HG03045 (cell line): ENCODE data around the gene USP35.

Experiments
- ATAC-seq: cut with Tn5 transposase; IDR thresholded peaks from one replicate; pipeline ENCODE4 v1.9.1; 2021; ENCODE audit warnings: mild to moderate bottlenecking, moderate library complexity; ENCODE audit not compliant: unreplicated experiment

Gene USP35

DNA sequence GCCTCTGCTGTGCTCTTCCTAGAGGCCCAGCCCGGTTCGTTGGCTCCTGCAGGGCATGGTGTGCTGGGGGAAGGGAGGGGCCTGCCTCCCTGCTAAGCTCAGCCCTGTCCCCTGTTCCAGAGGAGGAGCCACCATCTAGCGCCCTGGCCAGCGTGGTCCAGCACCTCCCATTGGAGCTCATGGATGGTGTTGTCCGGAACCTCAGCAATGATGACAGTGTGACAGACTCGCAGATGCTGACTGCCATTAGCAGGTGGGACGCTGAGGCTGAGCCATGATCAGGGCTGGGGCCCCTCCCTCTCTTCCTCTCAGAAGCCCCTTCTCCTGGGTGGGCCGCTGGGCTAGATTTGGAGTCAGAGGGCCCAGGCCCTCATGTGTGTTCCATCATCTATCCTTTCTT is 9.1 kb downstream of the USP35 start:
- ATAC-seq: no peak

GRCh38 chr11:78199015-78199652 is 10.4 kb downstream of the USP35 start:
- ATAC-seq: no peak

GRCh38 chr11:78199653-78200015 is 10.9 kb downstream of the USP35 start:
- no peak for ATAC-seq

DNA sequence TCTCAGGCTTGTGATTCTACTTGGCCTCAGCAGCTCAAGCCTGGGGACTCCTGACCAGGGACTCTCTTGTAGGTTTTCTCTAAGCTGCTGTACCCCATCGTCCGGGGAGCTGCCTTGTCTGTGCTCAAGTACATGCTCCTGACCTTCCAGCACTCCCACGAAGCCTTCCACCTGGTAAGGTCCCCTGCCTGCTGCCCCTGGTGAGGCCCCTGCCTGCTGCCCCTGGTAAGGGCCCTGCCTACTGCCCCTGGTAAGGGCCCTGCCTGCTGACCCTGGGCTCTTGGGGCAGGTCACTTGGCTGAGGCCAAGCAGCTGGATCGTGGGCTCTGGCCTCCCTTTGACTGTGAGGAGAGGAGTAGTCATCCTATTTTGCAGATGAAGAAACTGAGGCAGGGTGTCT is 11.3 kb downstream of the USP35 start:
- ATAC-seq: no peak

DNA sequence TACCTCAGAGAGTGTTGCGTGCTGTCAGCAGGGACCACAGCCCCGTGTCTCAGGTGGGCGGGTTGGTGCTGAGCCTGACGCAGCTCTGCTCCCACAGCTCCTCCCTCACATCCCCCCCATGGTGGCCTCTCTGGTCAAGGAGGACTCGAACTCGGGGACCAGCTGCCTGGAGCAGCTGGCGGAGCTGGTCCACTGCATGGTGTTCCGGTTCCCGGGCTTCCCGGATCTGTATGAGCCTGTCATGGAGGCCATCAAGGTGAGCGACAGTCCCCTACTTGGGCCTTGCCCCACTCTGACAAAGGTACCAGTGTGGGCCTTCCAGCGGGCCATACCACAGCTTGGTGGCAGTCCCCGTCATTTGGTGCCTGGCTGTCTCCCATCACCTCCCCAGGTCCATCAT is 11.8 kb downstream of the USP35 start:
- ATAC-seq: no peak

DNA sequence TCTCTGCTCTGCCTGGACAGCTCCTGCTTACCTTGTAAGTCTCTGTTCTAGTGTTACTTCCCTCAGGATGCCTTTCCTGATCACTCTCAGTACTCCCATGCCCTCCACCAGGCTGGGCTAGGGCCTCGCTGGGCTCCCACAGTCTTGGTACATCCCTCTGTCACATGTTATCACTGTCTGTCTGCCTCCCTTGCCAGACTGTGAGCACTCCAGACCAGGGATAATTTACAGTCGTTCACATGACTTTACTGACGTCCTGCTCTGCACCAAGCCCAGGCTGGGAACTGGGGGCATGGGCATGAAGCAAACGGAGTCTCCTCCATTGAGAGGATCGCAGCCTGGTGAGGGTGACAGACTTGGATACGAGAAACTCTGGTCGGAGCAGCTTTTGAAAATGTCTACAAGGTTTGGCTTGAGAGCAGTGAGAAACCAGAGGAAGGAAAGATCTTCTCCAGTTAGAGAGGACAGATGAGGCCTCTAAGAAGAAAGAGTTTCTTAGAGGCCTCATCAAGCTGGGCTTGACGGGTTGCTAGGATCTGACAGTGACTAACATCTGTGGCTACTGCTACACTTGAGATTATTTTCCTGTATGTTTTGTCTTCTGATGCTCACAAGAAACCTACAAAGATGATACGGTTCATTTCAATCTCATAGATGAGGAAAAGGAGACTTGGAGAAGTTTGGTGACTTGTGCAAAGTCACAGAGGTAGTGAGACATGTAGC is 12.5 kb downstream of the USP35 start:
- no peak for ATAC-seq

- ATAC-seq: no peak
These were observed 14.0 kb downstream of the USP35 start for GRCh38 chr11:78202733-78203167.

- no peak for ATAC-seq
These were observed 14.5 kb downstream of the USP35 start for GRCh38 chr11:78203184-78203583.

GRCh38 chr11:78205256-78205655 is 16.5 kb downstream of the USP35 start:
- ATAC-seq: no peak

DNA sequence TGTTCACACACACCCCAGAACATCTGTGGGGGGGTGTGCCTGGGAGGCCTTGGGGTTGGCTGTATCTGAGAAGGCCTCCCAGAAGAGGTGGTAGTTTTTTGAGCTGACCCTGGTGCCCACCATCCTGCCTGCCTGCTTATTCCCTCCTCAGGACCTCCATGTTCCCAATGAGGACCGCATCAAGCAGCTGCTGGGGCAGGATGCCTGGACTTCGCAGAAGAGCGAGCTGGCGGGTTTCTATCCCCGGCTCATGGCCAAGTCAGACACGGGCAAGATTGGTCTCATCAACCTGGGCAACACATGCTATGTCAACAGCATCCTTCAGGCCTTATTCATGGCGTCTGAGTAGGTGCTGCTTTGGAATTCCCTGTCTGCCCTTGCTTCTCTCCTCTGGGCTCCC is 17.0 kb downstream of the USP35 start:
- ATAC-seq: no peak

- ATAC-seq: no peak
These were observed 19.0 kb downstream of the USP35 start for GRCh38 chr11:78207532-78208256.

- no peak for ATAC-seq
These were observed 19.8 kb downstream of the USP35 start for GRCh38 chr11:78208257-78209165.

DNA sequence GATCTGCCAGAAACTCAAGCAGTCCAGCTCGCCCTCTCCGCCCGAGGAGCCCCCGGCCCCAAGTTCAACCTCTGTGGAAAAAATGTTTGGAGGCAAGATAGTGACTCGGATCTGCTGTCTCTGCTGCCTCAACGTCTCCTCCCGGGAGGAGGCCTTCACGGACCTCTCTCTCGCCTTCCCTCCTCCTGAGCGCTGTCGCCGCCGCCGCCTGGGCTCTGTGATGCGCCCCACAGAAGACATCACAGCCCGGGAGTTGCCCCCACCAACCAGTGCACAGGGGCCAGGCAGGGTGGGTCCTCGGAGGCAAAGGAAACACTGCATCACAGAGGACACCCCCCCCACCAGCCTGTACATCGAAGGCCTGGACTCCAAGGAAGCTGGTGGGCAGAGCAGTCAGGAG is 20.8 kb downstream of the USP35 start:
- ATAC-seq: no peak

DNA sequence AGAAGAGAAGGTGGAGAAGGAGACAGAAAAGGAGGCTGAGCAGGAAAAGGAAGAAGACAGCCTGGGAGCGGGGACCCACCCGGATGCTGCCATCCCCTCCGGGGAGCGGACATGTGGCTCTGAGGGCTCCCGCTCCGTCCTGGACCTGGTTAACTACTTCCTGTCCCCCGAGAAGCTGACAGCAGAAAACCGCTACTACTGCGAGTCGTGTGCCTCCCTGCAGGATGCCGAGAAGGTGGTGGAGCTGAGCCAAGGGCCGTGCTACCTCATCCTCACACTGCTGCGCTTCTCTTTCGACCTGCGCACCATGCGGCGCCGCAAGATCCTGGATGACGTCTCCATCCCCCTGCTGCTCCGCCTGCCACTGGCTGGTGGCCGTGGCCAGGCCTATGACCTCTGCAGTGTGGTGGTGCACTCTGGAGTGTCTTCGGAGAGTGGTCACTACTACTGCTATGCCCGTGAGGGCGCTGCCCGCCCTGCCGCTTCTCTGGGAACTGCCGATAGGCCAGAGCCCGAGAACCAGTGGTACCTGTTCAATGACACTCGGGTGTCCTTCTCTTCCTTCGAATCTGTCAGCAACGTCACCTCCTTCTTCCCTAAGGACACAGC is 21.4 kb downstream of the USP35 start:
- ATAC-seq: no peak

GRCh38 chr11:78211565-78211964 is 22.8 kb downstream of the USP35 start:
- no peak for ATAC-seq

DNA sequence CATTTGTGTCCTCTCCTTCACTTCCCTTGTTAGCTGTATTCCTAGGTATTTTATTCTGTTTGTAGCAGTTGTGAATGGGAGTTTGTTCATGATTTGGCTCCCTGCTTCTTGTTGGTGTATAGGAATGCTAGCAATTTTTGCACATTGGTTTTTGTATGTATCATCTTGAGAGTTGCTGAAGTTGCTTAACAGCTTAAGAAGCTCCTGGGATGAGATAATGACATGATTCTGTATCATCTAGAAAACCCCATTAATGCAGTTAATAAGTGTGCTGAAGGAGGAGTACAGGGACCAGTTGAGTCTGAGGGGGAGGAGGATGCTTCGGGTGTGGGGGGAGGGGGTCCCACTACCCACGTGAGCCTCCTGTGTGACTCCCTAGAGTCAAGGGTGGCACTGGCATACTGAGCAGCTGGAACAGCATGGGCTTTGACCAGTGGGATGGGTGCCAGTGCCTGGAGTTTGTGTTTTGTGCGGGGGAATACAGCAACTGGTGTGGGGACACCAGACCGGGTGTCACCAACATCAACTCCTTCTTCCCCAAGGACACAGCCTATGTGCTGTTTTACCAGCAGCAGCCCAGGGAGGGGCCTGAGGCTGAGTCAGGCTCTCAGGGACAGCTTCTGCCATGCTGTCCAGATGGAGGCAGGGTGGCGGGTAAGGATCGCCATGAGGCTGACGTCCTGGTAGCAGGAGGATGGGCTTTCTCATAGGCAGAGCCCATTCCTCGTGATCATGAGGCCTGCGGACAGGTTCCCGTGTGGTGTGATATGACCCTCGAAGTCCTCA is 24.1 kb downstream of the USP35 start:
- ATAC-seq: no peak

DNA sequence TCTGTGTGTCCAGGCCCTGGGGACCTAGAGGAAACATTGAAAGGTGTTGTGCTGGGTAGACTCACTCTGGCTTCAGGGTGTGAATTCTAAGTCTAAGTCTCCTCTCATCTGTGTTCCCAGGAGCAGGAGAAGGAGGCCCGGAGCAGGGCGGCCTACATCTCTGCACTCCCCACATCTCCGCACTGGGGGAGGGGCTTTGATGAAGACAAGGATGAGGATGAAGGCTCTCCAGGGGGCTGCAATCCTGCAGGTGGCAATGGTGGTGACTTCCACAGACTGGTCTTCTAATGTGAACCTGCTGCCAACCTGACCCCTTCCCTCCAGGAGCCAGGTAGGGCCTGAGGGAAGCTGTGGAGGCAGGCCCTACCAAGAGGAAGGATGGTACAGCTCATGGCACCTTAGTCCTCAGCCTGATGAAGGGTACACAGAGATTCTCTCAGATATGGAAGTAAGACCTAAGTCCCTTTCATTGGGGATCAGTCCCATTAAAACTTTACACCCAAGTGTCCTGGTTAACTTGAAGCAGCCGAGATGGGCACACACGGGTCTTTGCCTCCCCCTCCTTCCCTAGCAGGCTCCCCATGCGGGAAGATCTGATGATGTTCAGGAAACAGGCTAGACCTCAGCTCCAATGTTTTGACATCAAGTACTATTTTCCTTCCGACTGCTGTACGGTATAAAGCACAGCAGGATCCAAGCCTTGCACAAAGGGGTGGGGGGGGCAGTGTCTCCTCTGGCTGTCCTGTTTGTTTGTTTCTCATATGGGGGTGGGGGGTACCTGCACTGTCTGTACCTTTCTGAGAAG is 25.0 kb downstream of the USP35 start:
- no peak for ATAC-seq

GRCh38 chr11:78214331-78215194 is 25.8 kb downstream of the USP35 start:
- ATAC-seq: no peak
